ENCODE measurements around the gene JPT1.

JPT1 gene

GRCh38 chr17:75191584-75191983, 37.3 kb upstream of the JPT1 start (continued):
- TF ChIP-seq ZNF837 (tag by site-specific recombination; IDR thresholded peaks at IDR 0.05) (no peak), ZNF423 (tag by site-specific recombination; IDR thresholded peaks at IDR 0.05) (no peak), ZNF280D (tag by site-specific recombination; IDR thresholded peaks at IDR 0.05) (no peak), ZNF24 (tag by site-specific recombination; IDR thresholded peaks at IDR 0.05) (no peak), ZNF521 (tag by site-specific recombination; IDR thresholded peaks at IDR 0.05) (no peak), YY1 (tag by site-specific recombination; IDR thresholded peaks at IDR 0.05) (no peak), ZNF596 (tag by site-specific recombination; IDR thresholded peaks at IDR 0.05) (no peak), ZNF629 (tag by site-specific recombination; IDR thresholded peaks at IDR 0.05) (peak; percentile 63), GLIS2 (tag by site-specific recombination; IDR thresholded peaks at IDR 0.05) (no peak), ZNF561 (tag by site-specific recombination; IDR thresholded peaks at IDR 0.05; ENCODE audit: borderline replicate concordance) (no peak), ZNF37A (tag by site-specific recombination; IDR thresholded peaks at IDR 0.05) (no peak), ZFP41 (tag by site-specific recombination; IDR thresholded peaks at IDR 0.05; ENCODE audit: borderline replicate concordance) (no peak), ZBTB21 (tag by site-specific recombination; IDR thresholded peaks at IDR 0.05) (peak; percentile 42; the same call in 1 of the 2 replicates), ZBTB49 (tag by site-specific recombination; IDR thresholded peaks at IDR 0.05; ENCODE audit: low read depth) (no peak), ZNF639 (tag by site-specific recombination; IDR thresholded peaks at IDR 0.05) (0 out of 2 replicates have a peak, but pooled peaks have one; percentile 45), AEBP2 (tag by site-specific recombination; IDR thresholded peaks at IDR 0.05; ENCODE audit: borderline replicate concordance) (no peak), RBAK (tag by site-specific recombination; IDR thresholded peaks at IDR 0.05) (no peak), ZNF18 (tag by site-specific recombination; IDR thresholded peaks at IDR 0.05) (0 out of 2 replicates have a peak, but pooled peaks have one; percentile 20), ZNF747 (tag by site-specific recombination; IDR thresholded peaks at IDR 0.05) (no peak), IKZF3 (tag by site-specific recombination; IDR thresholded peaks at IDR 0.05) (no peak), MZF1 (tag by site-specific recombination; IDR thresholded peaks at IDR 0.05; ENCODE audit: borderline replicate concordance) (no peak), ZNF155 (tag by site-specific recombination; IDR thresholded peaks at IDR 0.05) (no peak), ZNF513 (tag by site-specific recombination; IDR thresholded peaks at IDR 0.05) (no peak), TSHZ1 (tag by site-specific recombination; IDR thresholded peaks at IDR 0.05; ENCODE audit: borderline replicate concordance) (no peak), MYNN (tag by site-specific recombination; IDR thresholded peaks at IDR 0.05; ENCODE audit: borderline replicate concordance) (no peak), ZNF670 (tag by site-specific recombination; IDR thresholded peaks at IDR 0.05; ENCODE audit: low read depth) (no peak)

Measured in HEK293 (cell line).